Activated CD8-positive, alpha-beta memory T cell treated with anti-CD3 and anti-CD28 coated beads, Interleukin-2, amount 50 U/mL, for 48 hours (primary cell): ENCODE measurements around the gene RNF166.
"Not testable (repeated sequence)": the region's sequence is repeated elsewhere in the genome, so short reads cannot be mapped to it uniquely, and the experiment has no call there.

Experiments
- DNase-seq: peaks from one replicate; pipeline ENCODE4 v3.0.0-alpha.2; 2020

RNF166 gene

GRCh38 chr16:88669493-88669892, 36.7 kb downstream of the RNF166 start:
- not testable (repeated sequence) for DNase-seq

- DNase-seq, result no peak
These were observed 38.7 kb downstream of the RNF166 start for GRCh38 chr16:88667461-88667860.

- DNase-seq, result no peak
These were observed 40.6 kb downstream of the RNF166 start for GRCh38 chr16:88665570-88665969.

GRCh38 chr16:88665148-88665547, 41.1 kb downstream of the RNF166 start:
- no peak for DNase-seq

GRCh38 chr16:88662843-88663606, 43.2 kb downstream of the RNF166 start, which contains the start of gene MVD:
Gene MVD, minus strand, starts transcription at chr16:88663091. Its CDS starts 11 bp downstream, at chr16:88663080.
- peak; percentile 96 for DNase-seq

- no peak for DNase-seq
These were observed 43.9 kb downstream of the RNF166 start for GRCh38 chr16:88662222-88662842.

GRCh38 chr16:88661468-88661867, 44.7 kb downstream of the RNF166 start:
- no peak for DNase-seq

- no peak for DNase-seq
These were observed 47.0 kb downstream of the RNF166 start for GRCh38 chr16:88659160-88659559.

- no peak for DNase-seq
These were observed 47.5 kb downstream of the RNF166 start for GRCh38 chr16:88658714-88659113.

- DNase-seq, result no peak
These were observed 48.8 kb downstream of the RNF166 start for GRCh38 chr16:88657371-88657770.

GRCh38 chr16:88656291-88656980, 49.8 kb downstream of the RNF166 start:
- DNase-seq, result no peak

GRCh38 chr16:88655733-88656281, 50.4 kb downstream of the RNF166 start:
- DNase-seq, result no peak

GRCh38 chr16:88655053-88655732, 51.0 kb downstream of the RNF166 start:
- no peak for DNase-seq

- no peak for DNase-seq
These were observed 51.7 kb downstream of the RNF166 start for GRCh38 chr16:88654363-88655052.

- DNase-seq, result no peak
These were observed 52.4 kb downstream of the RNF166 start for GRCh38 chr16:88653596-88654362.

GRCh38 chr16:88653101-88653500, 53.1 kb downstream of the RNF166 start:
- DNase-seq, result no peak

GRCh38 chr16:88652762-88653063, 53.5 kb downstream of the RNF166 start:
- DNase-seq, result no peak

GRCh38 chr16:88651989-88652761, 54.0 kb downstream of the RNF166 start:
- no peak for DNase-seq

- peak; percentile 88 for DNase-seq
These were observed 54.8 kb downstream of the RNF166 start for GRCh38 chr16:88651276-88651988.

GRCh38 chr16:88650749-88651275, 55.4 kb downstream of the RNF166 start, which contains the start of gene CYBA:
Gene CYBA, minus strand, starts transcription at chr16:88651053. Its CDS starts 40 bp downstream, at chr16:88651013.
- DNase-seq, result peak; percentile 92
